ENCODE measurements around the gene F10.

The F10 gene

GRCh38 chr13:113090806-113091205 lies 31.8 kb upstream of the F10 start:
- no peak overlapping the region for H3K4me2 ChIP-seq
- H3K36me3 ChIP-seq (ENCODE audit: insufficient read depth): no peaks in the 10 kb centered on the region
- no peaks in the 10 kb centered on the region for H4K20me1 ChIP-seq (ENCODE audit: insufficient read depth)
- no peaks in the 10 kb centered on the region for H3K79me2 ChIP-seq (ENCODE audit: insufficient read depth, low read depth)
- H3K27me3 ChIP-seq (ENCODE audit: insufficient read depth, low read depth): no peaks in the 10 kb centered on the region
- H2AFZ ChIP-seq (ENCODE audit: low read depth): no peak overlapping the region
- no peak for TF ChIP-seq CTCF (conservative IDR thresholded peaks at IDR 0.05; ENCODE audit: low read depth, low read length)
- no peak overlapping the region for H3K27ac ChIP-seq
- no peaks in the 10 kb centered on the region for H3K4me1 ChIP-seq (ENCODE audit: low read depth, poor library complexity, severe bottlenecking)
- no peak overlapping the region for H3K4me3 ChIP-seq (IDR thresholded peaks at IDR 0.05; ENCODE audit: insufficient read depth, low read depth, low read length)
- H3K9ac ChIP-seq: no peak overlapping the region

DNA sequence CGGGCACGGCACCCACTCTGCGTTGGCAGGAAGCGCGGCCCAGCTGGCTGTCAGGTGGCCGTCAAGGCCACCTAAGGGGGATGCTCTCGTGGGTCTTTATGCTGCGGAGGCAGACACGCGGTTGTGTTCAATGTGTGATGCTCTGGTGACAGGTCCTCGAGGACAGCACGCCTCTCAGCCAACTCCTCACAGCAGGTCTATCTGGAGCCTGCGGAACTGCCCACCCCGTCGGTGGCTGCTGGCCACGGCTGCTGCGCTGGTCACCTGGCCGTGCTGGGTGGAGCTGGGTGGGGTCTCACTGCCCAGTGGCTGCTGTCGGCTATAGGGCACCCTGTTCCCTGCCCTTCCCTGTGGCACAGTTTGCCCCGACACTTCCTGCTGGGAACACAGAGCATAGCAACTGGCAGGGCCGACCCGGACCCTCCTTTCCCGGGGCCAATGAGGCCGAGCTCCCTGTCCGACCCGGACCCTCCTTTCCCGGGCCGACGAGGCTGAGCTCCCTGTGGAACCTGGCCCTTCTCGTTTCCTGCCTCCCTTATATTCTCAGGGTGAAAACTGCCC lies 31.3 kb upstream of the F10 start:
- H3K79me2 ChIP-seq (ENCODE audit: insufficient read depth, low read depth): no peaks in the 10 kb centered on the region
- H3K27me3 ChIP-seq (ENCODE audit: insufficient read depth, low read depth): no peaks in the 10 kb centered on the region
- no peak overlapping the region for H3K4me2 ChIP-seq
- H3K36me3 ChIP-seq (ENCODE audit: insufficient read depth): no peaks in the 10 kb centered on the region
- no peak overlapping the region for H3K9ac ChIP-seq
- H3K27ac ChIP-seq: no peak overlapping the region
- no peaks in the 10 kb centered on the region for H3K4me1 ChIP-seq (ENCODE audit: low read depth, poor library complexity, severe bottlenecking)
- H4K20me1 ChIP-seq (ENCODE audit: insufficient read depth): no peaks in the 10 kb centered on the region
- no peak overlapping the region for H3K4me3 ChIP-seq (IDR thresholded peaks at IDR 0.05; ENCODE audit: insufficient read depth, low read depth, low read length)
- H2AFZ ChIP-seq (ENCODE audit: low read depth): no peak overlapping the region
- TF ChIP-seq CTCF (conservative IDR thresholded peaks at IDR 0.05; ENCODE audit: low read depth, low read length): no peak

DNA sequence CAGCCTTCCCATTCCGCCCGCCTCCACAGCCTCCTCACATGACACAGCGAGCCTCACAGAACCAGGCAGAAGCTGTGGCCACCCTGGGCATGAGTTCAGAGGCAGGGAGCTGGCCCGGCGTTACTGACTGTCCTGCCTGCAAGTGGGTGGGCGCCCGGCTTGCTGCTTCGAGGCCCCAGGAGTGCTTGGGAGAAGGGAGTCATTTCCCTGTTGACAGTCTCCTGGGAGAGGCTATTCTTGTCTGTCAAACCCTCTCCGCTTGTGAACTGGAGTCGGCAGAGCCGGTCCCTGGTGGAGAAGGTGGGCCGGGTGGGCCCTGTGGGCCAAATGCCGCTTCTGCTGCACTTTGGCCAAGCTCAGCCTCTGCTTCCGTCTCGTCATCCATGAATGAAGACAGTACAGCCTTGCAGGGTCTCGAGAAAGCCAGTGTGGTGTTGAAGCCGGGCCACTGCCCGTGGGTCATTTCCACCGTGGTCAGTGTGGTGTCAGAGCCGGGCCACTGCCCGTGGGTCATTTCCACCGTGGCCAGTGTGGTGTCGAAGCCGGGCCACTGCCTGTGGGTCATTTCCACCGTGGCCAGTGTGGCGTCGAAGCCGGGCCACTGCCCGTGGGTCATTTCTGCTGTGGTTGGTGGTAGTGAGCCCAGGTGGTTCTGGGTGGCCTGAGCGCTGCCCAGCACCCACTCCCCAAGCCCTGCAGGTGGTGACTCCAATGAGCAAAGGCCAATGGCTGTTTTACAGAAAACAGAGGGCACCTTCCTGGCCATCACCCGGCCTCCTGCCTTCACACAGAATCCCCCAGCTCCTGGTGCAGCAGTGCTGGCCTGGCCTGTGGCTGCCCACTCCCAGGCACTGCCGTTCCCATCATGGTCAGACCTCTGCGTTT lies 30.5 kb upstream of the F10 start:
- H3K79me2 ChIP-seq (ENCODE audit: insufficient read depth, low read depth): no peaks in the 10 kb centered on the region
- no peaks in the 10 kb centered on the region for H3K27me3 ChIP-seq (ENCODE audit: insufficient read depth, low read depth)
- no peaks in the 10 kb centered on the region for H4K20me1 ChIP-seq (ENCODE audit: insufficient read depth)
- no peak overlapping the region for H2AFZ ChIP-seq (ENCODE audit: low read depth)
- no peak for TF ChIP-seq CTCF (conservative IDR thresholded peaks at IDR 0.05; ENCODE audit: low read depth, low read length)
- H3K4me1 ChIP-seq (ENCODE audit: low read depth, poor library complexity, severe bottlenecking): no peaks in the 10 kb centered on the region
- no peak overlapping the region for H3K27ac ChIP-seq
- no peak overlapping the region for H3K4me2 ChIP-seq
- no peaks in the 10 kb centered on the region for H3K36me3 ChIP-seq (ENCODE audit: insufficient read depth)
- no peak overlapping the region for H3K4me3 ChIP-seq (IDR thresholded peaks at IDR 0.05; ENCODE audit: insufficient read depth, low read depth, low read length)
- no peak overlapping the region for H3K9ac ChIP-seq

DNA sequence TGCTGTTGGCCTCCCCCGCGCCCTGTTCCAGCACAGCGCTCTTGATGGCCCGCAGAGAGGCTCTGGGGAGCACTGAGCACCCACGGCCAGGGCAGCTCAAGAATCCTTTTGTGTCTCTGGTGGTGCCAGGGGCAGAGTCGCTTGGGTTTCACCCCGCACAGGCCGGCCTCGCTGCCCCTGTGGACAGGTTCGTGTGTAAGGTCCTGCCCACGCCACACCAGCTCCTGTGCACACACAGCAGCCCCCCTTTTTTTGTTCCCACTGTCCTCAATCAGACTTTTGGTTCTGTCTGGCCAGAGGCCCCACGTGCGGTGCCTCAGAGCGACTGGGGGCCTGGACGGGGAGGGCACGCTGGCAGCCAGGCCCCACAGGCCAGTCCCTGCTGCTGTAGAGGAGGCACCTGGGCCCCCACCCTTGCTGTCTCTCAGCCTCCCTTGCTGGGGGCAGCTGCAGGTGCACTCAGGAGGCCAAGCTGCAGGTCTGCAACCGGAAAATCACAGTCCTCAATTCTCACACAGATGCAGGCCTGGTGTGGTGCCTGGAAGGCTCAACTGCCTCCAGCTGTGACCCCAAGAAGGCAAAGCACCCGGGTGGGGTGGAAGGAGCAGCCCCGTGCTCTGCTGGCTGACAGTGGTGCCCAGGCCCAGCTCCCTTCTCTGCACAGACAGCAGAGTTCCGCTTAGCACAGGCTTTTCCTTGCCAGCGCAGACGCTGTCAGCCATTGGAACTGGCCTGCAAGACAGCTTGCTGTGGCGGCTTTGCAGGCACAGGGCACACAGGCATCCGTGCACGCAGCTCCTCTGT lies 29.6 kb upstream of the F10 start:
- Histone ChIP-seq H3K36me3 (ENCODE audit: insufficient read depth) (no peaks in the 10 kb centered on the region), H3K4me2 (no peak overlapping the region), H2AFZ (ENCODE audit: low read depth) (no peak overlapping the region), H3K27ac (no peak overlapping the region), H4K20me1 (ENCODE audit: insufficient read depth) (no peaks in the 10 kb centered on the region), H3K9ac (no peak overlapping the region), H3K27me3 (ENCODE audit: insufficient read depth, low read depth) (no peaks in the 10 kb centered on the region), H3K4me1 (ENCODE audit: low read depth, poor library complexity, severe bottlenecking) (no peaks in the 10 kb centered on the region), H3K4me3 (IDR thresholded peaks at IDR 0.05; ENCODE audit: insufficient read depth, low read depth, low read length) (no peak overlapping the region), H3K79me2 (ENCODE audit: insufficient read depth, low read depth) (no peaks in the 10 kb centered on the region)
- TF ChIP-seq CTCF (conservative IDR thresholded peaks at IDR 0.05; ENCODE audit: low read depth, low read length): no peak
